ENCODE data around the gene ABCC1.

The ABCC1 gene

DNA sequence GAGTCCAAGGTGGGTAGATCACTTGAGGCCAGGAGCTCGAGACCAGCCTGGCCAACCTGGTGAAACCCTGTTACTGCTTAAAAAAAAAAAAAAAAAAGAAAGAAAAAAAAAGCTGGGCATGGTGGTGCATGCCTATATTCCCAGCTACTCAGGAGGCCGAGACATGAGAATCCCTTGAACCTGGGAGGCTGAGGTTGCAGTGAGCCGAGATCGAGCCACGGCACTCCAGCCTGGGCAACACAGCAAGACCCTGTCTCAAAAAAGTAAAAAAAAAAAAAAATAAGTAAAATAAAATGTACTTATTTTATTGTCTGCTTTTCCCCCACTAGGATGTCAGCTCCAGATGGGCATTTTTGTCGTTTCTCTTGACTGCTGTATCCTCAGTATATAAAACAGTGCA lies 107.7 kb downstream of the ABCC1 start:
- H3K9ac ChIP-seq = no peak overlapping the region
- no peak overlapping the region for H3K4me2 ChIP-seq
- no peak overlapping the region for H2AFZ ChIP-seq (ENCODE audit: low read depth)
- no peak overlapping the region for H3K4me3 ChIP-seq (IDR thresholded peaks at IDR 0.05; ENCODE audit: insufficient read depth, low read depth, low read length)
- no peaks in the 10 kb centered on the region for H4K20me1 ChIP-seq (ENCODE audit: insufficient read depth)
- H3K4me1 ChIP-seq (ENCODE audit: low read depth, poor library complexity, severe bottlenecking) = peaks cover 20% of the 10 kb centered on the region
- no peaks in the 10 kb centered on the region for H3K79me2 ChIP-seq (ENCODE audit: insufficient read depth, low read depth)
- no peaks in the 10 kb centered on the region for H3K27me3 ChIP-seq (ENCODE audit: insufficient read depth, low read depth)
- H3K27ac ChIP-seq = peak overlapping the region; percentile 31; the same call in 1 of the 2 replicates
- TF ChIP-seq, protein P1, sequence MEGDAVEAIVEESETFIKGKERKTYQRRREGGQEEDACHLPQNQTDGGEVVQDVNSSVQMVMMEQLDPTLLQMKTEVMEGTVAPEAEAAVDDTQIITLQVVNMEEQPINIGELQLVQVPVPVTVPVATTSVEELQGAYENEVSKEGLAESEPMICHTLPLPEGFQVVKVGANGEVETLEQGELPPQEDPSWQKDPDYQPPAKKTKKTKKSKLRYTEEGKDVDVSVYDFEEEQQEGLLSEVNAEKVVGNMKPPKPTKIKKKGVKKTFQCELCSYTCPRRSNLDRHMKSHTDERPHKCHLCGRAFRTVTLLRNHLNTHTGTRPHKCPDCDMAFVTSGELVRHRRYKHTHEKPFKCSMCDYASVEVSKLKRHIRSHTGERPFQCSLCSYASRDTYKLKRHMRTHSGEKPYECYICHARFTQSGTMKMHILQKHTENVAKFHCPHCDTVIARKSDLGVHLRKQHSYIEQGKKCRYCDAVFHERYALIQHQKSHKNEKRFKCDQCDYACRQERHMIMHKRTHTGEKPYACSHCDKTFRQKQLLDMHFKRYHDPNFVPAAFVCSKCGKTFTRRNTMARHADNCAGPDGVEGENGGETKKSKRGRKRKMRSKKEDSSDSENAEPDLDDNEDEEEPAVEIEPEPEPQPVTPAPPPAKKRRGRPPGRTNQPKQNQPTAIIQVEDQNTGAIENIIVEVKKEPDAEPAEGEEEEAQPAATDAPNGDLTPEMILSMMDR (conservative IDR thresholded peaks at IDR 0.05; ENCODE audit: low read depth, low read length) = no peak
- peaks cover 14% of the 10 kb centered on the region; the same call in 1 of the 2 replicates for H3K36me3 ChIP-seq (ENCODE audit: insufficient read depth)

DNA sequence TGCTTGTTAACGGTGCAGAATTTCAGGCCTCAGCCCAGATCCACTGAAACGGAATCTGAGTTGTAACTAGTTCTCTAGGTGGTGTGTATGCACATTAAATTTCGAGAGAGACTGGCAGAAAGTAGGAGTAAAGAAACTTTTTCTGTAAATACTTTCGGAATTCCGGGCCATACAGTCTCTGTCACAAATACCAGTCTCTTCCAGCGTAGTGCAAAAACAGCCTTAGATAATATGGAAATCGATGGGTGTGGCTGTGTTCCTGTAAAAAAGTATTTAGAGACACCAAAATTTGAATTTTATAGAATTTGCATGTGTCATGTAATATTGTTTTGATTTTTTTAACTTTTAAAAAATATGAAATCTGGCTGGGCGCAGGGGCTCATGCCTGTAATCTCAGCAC lies 109.7 kb downstream of the ABCC1 start:
- H3K27me3 ChIP-seq (ENCODE audit: insufficient read depth, low read depth) = no peaks in the 10 kb centered on the region
- H2AFZ ChIP-seq (ENCODE audit: low read depth) = no peak overlapping the region
- TF ChIP-seq, protein P1 (conservative IDR thresholded peaks at IDR 0.05; ENCODE audit: low read depth, low read length) = no peak
- H3K4me2 ChIP-seq = no peak overlapping the region
- peaks cover 14% of the 10 kb centered on the region; the same call in 1 of the 2 replicates for H3K36me3 ChIP-seq (ENCODE audit: insufficient read depth)
- no peak overlapping the region for H3K27ac ChIP-seq
- no peak overlapping the region for H3K4me3 ChIP-seq (IDR thresholded peaks at IDR 0.05; ENCODE audit: insufficient read depth, low read depth, low read length)
- H3K9ac ChIP-seq = no peak overlapping the region
- H4K20me1 ChIP-seq (ENCODE audit: insufficient read depth) = no peaks in the 10 kb centered on the region
- H3K79me2 ChIP-seq (ENCODE audit: insufficient read depth, low read depth) = no peaks in the 10 kb centered on the region
- H3K4me1 ChIP-seq (ENCODE audit: low read depth, poor library complexity, severe bottlenecking) = peaks cover 20% of the 10 kb centered on the region

- no peaks in the 10 kb centered on the region for H3K27me3 ChIP-seq (ENCODE audit: insufficient read depth, low read depth)
- no peak overlapping the region for H3K4me3 ChIP-seq (IDR thresholded peaks at IDR 0.05; ENCODE audit: insufficient read depth, low read depth, low read length)
- no peak overlapping the region for H2AFZ ChIP-seq (ENCODE audit: low read depth)
- H3K9ac ChIP-seq = no peak overlapping the region
- TF ChIP-seq, protein P1 (conservative IDR thresholded peaks at IDR 0.05; ENCODE audit: low read depth, low read length) = no peak
- no peaks in the 10 kb centered on the region for H3K79me2 ChIP-seq (ENCODE audit: insufficient read depth, low read depth)
- no peak overlapping the region for H3K27ac ChIP-seq
- no peak overlapping the region for H3K4me2 ChIP-seq
- H4K20me1 ChIP-seq (ENCODE audit: insufficient read depth) = no peaks in the 10 kb centered on the region
- peaks cover 14% of the 10 kb centered on the region; the same call in 1 of the 2 replicates for H3K36me3 ChIP-seq (ENCODE audit: insufficient read depth)
- H3K4me1 ChIP-seq (ENCODE audit: low read depth, poor library complexity, severe bottlenecking) = peaks cover 20% of the 10 kb centered on the region
Observed at GRCh38 chr16:16059895-16060590, 110.6 kb downstream of the ABCC1 start.

DNA sequence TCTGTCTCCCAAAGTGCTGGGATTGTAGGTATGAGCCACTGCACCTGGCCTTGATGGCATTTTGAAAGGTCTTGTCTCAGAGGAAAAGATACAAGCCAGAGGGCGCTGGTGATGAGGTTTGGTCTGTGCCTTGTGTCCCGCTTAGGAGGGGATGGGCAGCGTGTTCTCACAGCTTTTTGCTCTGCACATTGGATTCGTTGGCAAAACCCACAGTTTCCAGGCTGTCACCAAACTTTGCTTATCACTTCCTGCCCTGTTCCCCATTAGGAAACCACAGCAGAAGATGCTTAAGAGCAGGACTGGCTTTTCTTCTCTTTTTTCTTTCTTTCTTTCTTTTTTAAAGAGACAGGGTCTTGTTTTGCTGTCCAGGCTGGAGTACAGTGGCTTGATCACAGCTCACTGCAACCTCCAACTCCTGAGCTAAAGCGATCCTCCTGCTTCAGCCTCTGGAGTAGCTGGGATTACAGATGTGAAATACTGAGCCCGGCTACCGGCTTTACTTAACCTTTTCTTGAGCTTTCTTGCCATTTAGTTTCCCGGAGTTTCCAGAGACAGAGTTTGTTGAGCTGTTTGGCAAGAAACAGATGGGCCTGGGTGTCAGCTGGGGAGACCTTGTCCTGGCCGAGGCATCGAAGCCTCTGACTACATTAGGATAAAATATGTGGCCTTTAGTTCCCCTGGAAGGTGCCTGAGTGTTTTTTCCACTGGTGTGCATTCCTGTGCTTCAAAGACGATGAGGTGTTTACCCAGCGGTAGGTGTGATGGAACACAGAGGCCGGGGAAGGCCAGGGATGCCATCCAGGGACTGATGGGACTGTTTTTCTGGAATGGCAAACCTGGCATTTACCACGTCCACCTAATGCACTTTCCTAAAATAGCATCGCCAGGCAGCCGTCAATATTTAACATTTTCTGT lies 112.9 kb downstream of the ABCC1 start:
- no peak overlapping the region for H3K9ac ChIP-seq
- no peaks in the 10 kb centered on the region for H4K20me1 ChIP-seq (ENCODE audit: insufficient read depth)
- no peak overlapping the region for H3K27ac ChIP-seq
- H3K27me3 ChIP-seq (ENCODE audit: insufficient read depth, low read depth) = no peaks in the 10 kb centered on the region
- peaks cover 16% of the 10 kb centered on the region for H3K4me1 ChIP-seq (ENCODE audit: low read depth, poor library complexity, severe bottlenecking)
- TF ChIP-seq, protein P1 (conservative IDR thresholded peaks at IDR 0.05; ENCODE audit: low read depth, low read length) = no peak
- no peak overlapping the region for H2AFZ ChIP-seq (ENCODE audit: low read depth)
- H3K4me2 ChIP-seq = no peak overlapping the region
- peaks cover 4% of the 10 kb centered on the region; the same call in 1 of the 2 replicates for H3K36me3 ChIP-seq (ENCODE audit: insufficient read depth)
- H3K4me3 ChIP-seq (IDR thresholded peaks at IDR 0.05; ENCODE audit: insufficient read depth, low read depth, low read length) = no peak overlapping the region
- H3K79me2 ChIP-seq (ENCODE audit: insufficient read depth, low read depth) = no peaks in the 10 kb centered on the region; the same call in 1 of the 2 replicates
